Esophagus muscularis mucosa (tissue), 3 donors: ENCODE measurements around the gene LILRA6.
"Not testable (repeated sequence)": the region's sequence is repeated elsewhere in the genome, so short reads cannot be mapped to it uniquely, and the experiment has no call there.

Experiments
- POLR2AphosphoS5 ChIP-seq, 2 donors: sonication (generic); formaldehyde crosslinking; IDR thresholded peaks; one replicate each; pipeline ENCODE4 v1.6.1; 2017; ENCODE audit warnings: antibody characterized with exemption in 2 of 2
- TF ChIP-seq, protein P1 (sequence below), 3 experiments: fragments of 200-600 bp in 2 of 3; fragments of 450-650 bp in 1 of 3; sonication (generic) in 2 of 3; IDR thresholded peaks; one replicate each; pipeline ENCODE4 v1.5.1; 2017 to 2019; ENCODE audit warnings: antibody characterized with exemption in 3 of 3, mild to moderate bottlenecking in 2 of 3, moderate library complexity in 1 of 3

GRCh38 chr19:54281729-54282075 is 39.1 kb upstream of the LILRA6 start:
- TF ChIP-seq, protein P1, sequence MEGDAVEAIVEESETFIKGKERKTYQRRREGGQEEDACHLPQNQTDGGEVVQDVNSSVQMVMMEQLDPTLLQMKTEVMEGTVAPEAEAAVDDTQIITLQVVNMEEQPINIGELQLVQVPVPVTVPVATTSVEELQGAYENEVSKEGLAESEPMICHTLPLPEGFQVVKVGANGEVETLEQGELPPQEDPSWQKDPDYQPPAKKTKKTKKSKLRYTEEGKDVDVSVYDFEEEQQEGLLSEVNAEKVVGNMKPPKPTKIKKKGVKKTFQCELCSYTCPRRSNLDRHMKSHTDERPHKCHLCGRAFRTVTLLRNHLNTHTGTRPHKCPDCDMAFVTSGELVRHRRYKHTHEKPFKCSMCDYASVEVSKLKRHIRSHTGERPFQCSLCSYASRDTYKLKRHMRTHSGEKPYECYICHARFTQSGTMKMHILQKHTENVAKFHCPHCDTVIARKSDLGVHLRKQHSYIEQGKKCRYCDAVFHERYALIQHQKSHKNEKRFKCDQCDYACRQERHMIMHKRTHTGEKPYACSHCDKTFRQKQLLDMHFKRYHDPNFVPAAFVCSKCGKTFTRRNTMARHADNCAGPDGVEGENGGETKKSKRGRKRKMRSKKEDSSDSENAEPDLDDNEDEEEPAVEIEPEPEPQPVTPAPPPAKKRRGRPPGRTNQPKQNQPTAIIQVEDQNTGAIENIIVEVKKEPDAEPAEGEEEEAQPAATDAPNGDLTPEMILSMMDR (IDR thresholded peaks at IDR 0.05): not testable (repeated sequence)
- TF ChIP-seq POLR2AphosphoS5 (IDR thresholded peaks at IDR 0.05): not testable (repeated sequence)
